ENCODE measurements around the gene TNF.
A peak's percentile ranks its signal among the peaks of the same experiment; 100 is the strongest.

Gene TNF

DNA sequence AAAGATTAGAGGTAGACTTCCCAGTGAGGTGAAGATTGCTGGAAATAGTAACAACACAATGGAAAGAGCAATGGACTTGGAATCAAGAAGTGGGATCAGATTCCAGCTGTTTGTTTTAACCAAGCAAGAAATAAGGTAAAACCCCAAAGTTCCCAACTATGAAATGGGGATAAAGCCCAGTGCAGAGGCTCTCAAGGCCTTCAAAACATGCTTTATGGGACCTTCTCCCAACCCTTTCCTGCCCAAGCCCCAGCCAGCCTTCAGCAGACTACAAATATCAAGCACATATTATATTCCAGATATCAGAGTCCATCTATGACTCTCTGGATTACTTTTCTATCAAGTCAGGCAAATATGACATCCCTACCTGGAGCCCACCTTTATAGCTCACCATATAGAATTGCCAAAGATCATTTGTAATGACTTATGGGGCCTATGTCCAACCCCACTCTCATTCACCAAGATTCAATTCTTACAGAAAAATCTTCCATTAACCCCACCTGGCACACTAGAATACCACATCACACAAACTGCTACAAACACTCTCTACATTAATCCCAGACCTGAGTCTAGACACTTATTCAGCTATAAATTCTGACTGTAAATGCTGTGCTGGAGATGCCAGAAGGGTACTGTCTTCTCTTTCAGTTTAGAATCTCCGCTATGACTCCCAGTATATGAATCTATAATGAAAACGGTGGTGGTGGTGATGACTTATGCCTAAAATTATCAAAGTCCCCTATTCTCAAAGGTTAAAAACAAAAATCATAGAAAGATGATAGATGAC, 39.6 kb upstream of the TNF start:
- H3K4me3 ChIP-seq (replicated peaks; ENCODE audit: low read depth, low read length): no peak overlapping the region
- TF ChIP-seq CTCF (IDR thresholded peaks at IDR 0.05; ENCODE audit: low read length, missing control alignments): no peak
- DNase-seq (ENCODE audit: low read depth): no peak

- H3K4me3 ChIP-seq (replicated peaks; ENCODE audit: low read depth, low read length): peak overlapping the region; percentile 68
- TF ChIP-seq CTCF (IDR thresholded peaks at IDR 0.05; ENCODE audit: low read length, missing control alignments): no peak
- DNase-seq (ENCODE audit: low read depth): no peak
These were observed 36.5 kb upstream of the TNF start for GRCh38 chr6:31538805-31539400.

DNA sequence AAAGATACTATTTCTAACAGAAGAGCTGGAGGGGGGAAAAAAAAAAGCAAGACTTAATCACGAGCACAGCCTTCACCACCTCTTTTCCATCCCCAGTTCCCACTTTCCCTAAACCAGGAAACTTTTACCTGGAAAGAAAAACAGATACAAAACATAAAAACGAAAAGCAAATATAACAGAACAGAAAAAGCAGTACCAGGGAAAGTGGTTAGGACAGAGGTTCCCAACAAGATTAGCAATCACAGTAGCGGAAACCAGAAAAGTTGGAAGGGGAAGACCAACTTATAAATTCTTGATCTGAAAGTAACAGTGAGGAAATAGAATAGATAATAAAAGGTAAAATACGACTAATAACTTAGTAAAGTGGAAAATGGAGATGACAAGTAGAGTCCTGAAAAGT, 34.7 kb upstream of the TNF start:
- TF ChIP-seq CTCF (IDR thresholded peaks at IDR 0.05; ENCODE audit: low read length, missing control alignments): no peak
- no peak for DNase-seq (ENCODE audit: low read depth)
- peak overlapping the region; percentile 68 for H3K4me3 ChIP-seq (replicated peaks; ENCODE audit: low read depth, low read length)

GRCh38 chr6:31541059-31541657, 34.2 kb upstream of the TNF start:
- no peak for TF ChIP-seq CTCF (IDR thresholded peaks at IDR 0.05; ENCODE audit: low read length, missing control alignments)
- peak; percentile 71 for DNase-seq (ENCODE audit: low read depth)
- peak overlapping the region; percentile 68 for H3K4me3 ChIP-seq (replicated peaks; ENCODE audit: low read depth, low read length)

DNA sequence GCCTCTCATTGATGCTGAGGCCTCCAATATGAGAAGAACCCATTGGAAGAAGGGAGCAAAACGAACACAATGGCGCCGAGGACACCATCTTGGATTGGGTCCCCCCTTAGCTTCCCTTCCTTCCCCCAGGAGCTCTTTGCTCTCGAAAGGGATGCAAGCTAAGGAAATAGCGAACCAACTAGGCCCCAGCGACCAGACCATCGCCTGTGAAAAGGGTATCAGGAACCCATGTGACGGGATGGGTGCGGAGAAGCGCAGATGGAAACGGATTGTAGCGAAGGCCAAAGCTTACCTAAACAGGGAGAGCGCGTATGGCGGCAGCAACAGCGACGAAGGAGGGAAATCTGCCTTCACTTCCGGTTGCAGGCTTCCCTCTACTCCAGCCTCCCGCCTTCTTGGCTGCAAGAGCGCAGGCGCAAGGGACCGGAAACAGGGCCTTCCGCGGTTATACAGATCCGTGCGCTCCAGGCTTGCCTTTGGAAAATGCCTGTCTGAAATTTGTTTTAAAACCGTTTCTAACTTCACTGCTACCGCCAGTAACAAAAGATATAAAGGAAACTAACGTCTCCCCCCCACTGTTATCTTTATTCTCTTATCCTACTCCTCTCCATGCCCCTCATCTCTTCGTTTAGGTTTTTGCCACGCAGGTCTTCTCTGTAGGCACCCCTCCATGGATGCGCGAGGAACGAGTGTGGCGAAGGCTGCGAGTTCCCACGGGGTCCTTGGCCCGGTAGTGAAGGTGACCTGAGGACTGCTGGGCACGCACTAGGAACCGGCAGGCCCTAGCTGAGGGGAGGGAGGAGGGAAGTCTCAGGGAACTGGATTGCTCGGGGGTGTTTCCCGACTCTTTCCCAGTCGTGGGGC, 33.5 kb upstream of the TNF start, which contains the start of gene DDX39B:
TSS of gene DDX39B (minus strand) at position 346 of the 864 bp plus-strand sequence. CDS start 1,471 bp downstream, outside the sequence.
- peak within 1 kb of the TSS; percentile 68 for H3K4me3 ChIP-seq (replicated peaks; ENCODE audit: low read depth, low read length)
- no peak for TF ChIP-seq CTCF (IDR thresholded peaks at IDR 0.05; ENCODE audit: low read length, missing control alignments)
- DNase-seq (ENCODE audit: low read depth): peak; percentile 98

DNA sequence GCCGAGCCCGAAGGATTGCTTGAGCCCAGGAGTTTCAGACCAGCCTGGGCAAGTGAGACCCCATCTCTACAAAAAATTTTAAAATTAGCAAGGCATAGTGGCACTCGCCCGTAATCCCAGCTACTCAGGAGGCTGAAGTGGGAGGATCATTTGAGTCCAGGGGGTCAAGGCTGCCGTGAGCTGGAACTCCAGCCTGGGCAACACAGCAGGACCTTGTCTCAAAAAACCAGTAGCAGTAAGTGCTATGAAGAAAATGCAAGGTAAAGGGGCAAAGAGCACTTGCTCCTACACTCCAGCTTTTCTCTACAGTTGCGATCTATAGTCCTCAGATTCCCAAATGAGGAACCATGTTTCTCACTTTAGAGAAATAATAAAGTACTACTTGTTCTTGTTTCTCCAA, 31.7 kb upstream of the TNF start:
- no peak overlapping the region for H3K4me3 ChIP-seq (replicated peaks; ENCODE audit: low read depth, low read length)
- DNase-seq (ENCODE audit: low read depth): no peak
- no peak for TF ChIP-seq CTCF (IDR thresholded peaks at IDR 0.05; ENCODE audit: low read length, missing control alignments)

All from fibroblast of pulmonary artery (primary cell).